Smooth muscle cell (in vitro differentiated cells): ENCODE data around the gene SENP3. TPM values are rescaled to one million over a fixed set of nuclear protein-coding genes. Genes with fewer than 3 reads are reported as not detected.

ENCODE experiments used
- DNase-seq: peaks from one replicate; lab custom pipeline; 2025; ENCODE audit not compliant: unreplicated experiment; lab: John Stamatoyannopoulos, UW
- H2AFZ ChIP-seq: fragments of 200-600 bp; sonication (generic); 2 replicates; pipeline ENCODE4 v1.6.0; 2016; ENCODE audit warnings: antibody characterized with exemption, low read depth, mild to moderate bottlenecking
- H3F3A ChIP-seq: fragments of 200-600 bp; sonication (generic); 2 replicates; pipeline ENCODE4 v1.6.0; 2017; ENCODE audit warnings: antibody characterized with exemption, low read depth
- H3K27ac ChIP-seq: fragments of 200-600 bp; sonication (generic); 2 replicates; pipeline ENCODE4 v1.5.1; 2016; ENCODE audit warnings: low read depth, mild to moderate bottlenecking
- H3K27me3 ChIP-seq: fragments of 200-600 bp; sonication (generic); 2 replicates; pipeline ENCODE4 v1.6.1; 2016; ENCODE audit warnings: low read depth, mild to moderate bottlenecking
- H3K36me3 ChIP-seq: fragments of 200-600 bp; sonication (generic); 2 replicates; pipeline ENCODE4 v1.5.1; 2016; ENCODE audit warnings: low read depth
- H3K4me1 ChIP-seq: fragments of 200-600 bp; sonication (generic); 2 replicates; pipeline ENCODE4 v1.5.1; 2016; ENCODE audit warnings: low read depth
- H3K4me2 ChIP-seq: fragments of 200-600 bp; sonication (generic); 2 replicates; pipeline ENCODE4 v1.6.0; 2016; ENCODE audit warnings: mild to moderate bottlenecking
- H3K4me3 ChIP-seq: fragments of 200-600 bp; sonication (generic); 2 replicates; pipeline ENCODE4 v1.5.1; 2016; ENCODE audit warnings: mild to moderate bottlenecking
- H3K79me2 ChIP-seq: fragments of 200-600 bp; sonication (generic); 2 replicates; pipeline ENCODE4 v1.6.0; 2016; ENCODE audit warnings: low read depth, mild to moderate bottlenecking
- H3K9ac ChIP-seq: fragments of 200-600 bp; sonication (generic); 2 replicates; pipeline ENCODE4 v1.6.0; 2016; ENCODE audit warnings: low read depth
- H3K9me3 ChIP-seq: fragments of 200-600 bp; sonication (generic); replicated peaks from 2 replicates; pipeline ENCODE4 v1.5.1; 2016; ENCODE audit warnings: low read depth
- H4K20me1 ChIP-seq: fragments of 200-600 bp; sonication (generic); 2 replicates; pipeline ENCODE4 v1.6.0; 2016; ENCODE audit warnings: low read depth
- CTCF ChIP-seq: fragments of 200-600 bp; sonication (generic); IDR thresholded peaks from 2 replicates; pipeline ENCODE4 v1.5.1; 2017; ENCODE audit warnings: borderline replicate concordance, mild to moderate bottlenecking, antibody characterized with exemption; ENCODE audit not compliant: insufficient read depth, poor library complexity, severe bottlenecking
- WGBS: methylation state at CpG from one replicate; pipeline ENCODE4 v1.1.7; 2016; ENCODE audit warnings: low lambda C conversion rate; 5-methylcytosine and 5-hydroxymethylcytosine counted together
- polyA plus RNA-seq: library from polyadenylated mRNA; unstranded; fragments of >200 nt; fragmentation: Nextera tagmentation; extraction: Ambion mirVana; gene quantifications from 2 replicates; pipeline ENCODE4 v1.2.1, GENCODE V29; 2016
- total RNA-seq: library from RNA; depleted of rRNA; stranded (reverse); fragments of >200 nt; gene quantifications from 2 replicates; pipeline ENCODE4 v1.2.3, GENCODE V29; 2014

The SENP3 gene
- total and polyA plus RNA-seq, 2 experiments from 2014 or later, result 33.7 to 72.1 TPM

- no peak for DNase-seq
- Histone ChIP-seq H3K27me3 (no peaks in the 10 kb centered on the region), H4K20me1 (peaks cover 58% of the 10 kb centered on the region), H3K36me3 (peaks cover 11% of the 10 kb centered on the region), H3F3A (no peaks in the 10 kb centered on the region), H3K4me2 (no peak overlapping the region), H3K27ac (no peak overlapping the region), H3K4me1 (no peaks in the 10 kb centered on the region), H3K9ac (no peak overlapping the region), H3K4me3 (no peak overlapping the region), H2AFZ (no peak overlapping the region), H3K9me3 (no peaks in the 10 kb centered on the region), H3K79me2 (peaks cover 49% of the 10 kb centered on the region)
- no peak for TF ChIP-seq CTCF
- 98% methylated on average over 4 of the region's 4 CpGs for WGBS
These were observed 44.6 kb downstream of the SENP3 start for GRCh38 chr17:7606280-7606679.

GRCh38 chr17:7610641-7611040 lies 48.9 kb downstream of the SENP3 start:
- H3K27ac ChIP-seq, result no peak overlapping the region
- no peaks in the 10 kb centered on the region for H3K27me3 ChIP-seq
- H3K4me1 ChIP-seq, result peaks cover 18% of the 10 kb centered on the region
- H3K4me3 ChIP-seq, result no peak overlapping the region
- no peak overlapping the region for H3K9ac ChIP-seq
- no peak overlapping the region for H2AFZ ChIP-seq
- peaks cover 83% of the 10 kb centered on the region for H4K20me1 ChIP-seq
- no peaks in the 10 kb centered on the region for H3K36me3 ChIP-seq
- 98% methylated on average over 2 of the region's 2 CpGs for WGBS
- no peak overlapping the region for H3K4me2 ChIP-seq
- no peaks in the 10 kb centered on the region for H3K9me3 ChIP-seq
- H3F3A ChIP-seq, result no peaks in the 10 kb centered on the region
- no peak for TF ChIP-seq CTCF
- H3K79me2 ChIP-seq, result peaks cover 78% of the 10 kb centered on the region
- DNase-seq, result no peak

GRCh38 chr17:7611635-7612293 lies 50.0 kb downstream of the SENP3 start:
- no peak overlapping the region for H3K4me3 ChIP-seq
- no peak overlapping the region for H3K27ac ChIP-seq
- peaks cover 72% of the 10 kb centered on the region for H3K79me2 ChIP-seq
- no peak overlapping the region for H3K9ac ChIP-seq
- H3K4me2 ChIP-seq, result peak overlapping the region; percentile 88
- H3F3A ChIP-seq, result no peaks in the 10 kb centered on the region
- no peak for TF ChIP-seq CTCF
- H4K20me1 ChIP-seq, result peaks cover 71% of the 10 kb centered on the region
- peaks cover 18% of the 10 kb centered on the region for H3K4me1 ChIP-seq
- H3K9me3 ChIP-seq, result no peaks in the 10 kb centered on the region
- H3K27me3 ChIP-seq, result no peaks in the 10 kb centered on the region
- no peak overlapping the region for H2AFZ ChIP-seq
- no peaks in the 10 kb centered on the region for H3K36me3 ChIP-seq
- DNase-seq, result no peak
- 71% methylated on average over 3 of the region's 3 CpGs for WGBS

- Histone ChIP-seq H3K9me3 (no peaks in the 10 kb centered on the region), H3K27ac (no peak overlapping the region), H3K9ac (no peak overlapping the region), H4K20me1 (peaks cover 66% of the 10 kb centered on the region), H3F3A (no peaks in the 10 kb centered on the region), H3K4me1 (peaks cover 18% of the 10 kb centered on the region), H3K4me2 (peak overlapping the region; percentile 88), H3K36me3 (no peaks in the 10 kb centered on the region), H3K79me2 (peaks cover 67% of the 10 kb centered on the region), H3K4me3 (no peak overlapping the region), H2AFZ (no peak overlapping the region), H3K27me3 (no peaks in the 10 kb centered on the region)
- DNase-seq, result no peak
- no peak for TF ChIP-seq CTCF
- WGBS, result 95% methylated on average over 1 of the region's 1 CpG
These were observed 50.5 kb downstream of the SENP3 start for GRCh38 chr17:7612294-7612640.
